Measurements from ENCODE around the gene FAM163B.
A peak's percentile ranks its signal among the peaks of the same experiment; 100 is the strongest.

FAM163B gene

GRCh38 chr9:133597316-133597957, 11.8 kb downstream of the FAM163B start:
- DNase-seq: no peak

GRCh38 chr9:133595910-133596309, 13.3 kb downstream of the FAM163B start:
- DNase-seq: no peak

- DNase-seq: no peak
Observed at GRCh38 chr9:133594310-133594709, 14.9 kb downstream of the FAM163B start.

GRCh38 chr9:133593587-133594253, 15.5 kb downstream of the FAM163B start:
- no peak for DNase-seq

GRCh38 chr9:133592731-133593409, 16.3 kb downstream of the FAM163B start:
- DNase-seq: no peak

- DNase-seq: no peak
Observed at GRCh38 chr9:133591985-133592384, 17.2 kb downstream of the FAM163B start.

- DNase-seq: peak; percentile 8
Observed at GRCh38 chr9:133591116-133591910, 17.9 kb downstream of the FAM163B start.

GRCh38 chr9:133590231-133590855, 18.8 kb downstream of the FAM163B start:
- DNase-seq: no peak

- no peak for DNase-seq
Observed at GRCh38 chr9:133589454-133590227, 19.5 kb downstream of the FAM163B start.

GRCh38 chr9:133587466-133587865, 21.7 kb downstream of the FAM163B start:
- DNase-seq: no peak

GRCh38 chr9:133587051-133587450, 22.1 kb downstream of the FAM163B start:
- DNase-seq: no peak

- peak; percentile 27 for DNase-seq
Observed at GRCh38 chr9:133585481-133586351, 23.5 kb downstream of the FAM163B start.

GRCh38 chr9:133584559-133585476, 24.4 kb downstream of the FAM163B start:
- peak; percentile 88 for DNase-seq

- no peak for DNase-seq
Observed at GRCh38 chr9:133584167-133584558, 25.0 kb downstream of the FAM163B start.

GRCh38 chr9:133583586-133583985, 25.6 kb downstream of the FAM163B start:
- DNase-seq: peak; percentile 45

GRCh38 chr9:133583111-133583510, 26.1 kb downstream of the FAM163B start:
- DNase-seq: no peak

- DNase-seq: no peak
Observed at GRCh38 chr9:133582501-133583045, 26.6 kb downstream of the FAM163B start.

- no peak for DNase-seq
Observed at GRCh38 chr9:133581513-133582343, 27.5 kb downstream of the FAM163B start.

GRCh38 chr9:133581011-133581410, 28.2 kb downstream of the FAM163B start:
- no peak for DNase-seq
